GM10266 (cell line): Measurements from ENCODE around the gene PLEKHM3.

Experiments used
- DNase-seq: peaks from one replicate; pipeline ENCODE4 v3.0.0; 2012; ENCODE audit errors: extremely low spot score
- TF ChIP-seq, protein P1 (sequence below): IDR thresholded peaks from 2 replicates; pipeline ENCODE4 v1.5.1; 2012; ENCODE audit warnings: mild to moderate bottlenecking, low read depth; ENCODE audit not compliant: control insufficient read depth, insufficient read depth; ENCODE audit errors: missing control alignments

The PLEKHM3 gene

DNA sequence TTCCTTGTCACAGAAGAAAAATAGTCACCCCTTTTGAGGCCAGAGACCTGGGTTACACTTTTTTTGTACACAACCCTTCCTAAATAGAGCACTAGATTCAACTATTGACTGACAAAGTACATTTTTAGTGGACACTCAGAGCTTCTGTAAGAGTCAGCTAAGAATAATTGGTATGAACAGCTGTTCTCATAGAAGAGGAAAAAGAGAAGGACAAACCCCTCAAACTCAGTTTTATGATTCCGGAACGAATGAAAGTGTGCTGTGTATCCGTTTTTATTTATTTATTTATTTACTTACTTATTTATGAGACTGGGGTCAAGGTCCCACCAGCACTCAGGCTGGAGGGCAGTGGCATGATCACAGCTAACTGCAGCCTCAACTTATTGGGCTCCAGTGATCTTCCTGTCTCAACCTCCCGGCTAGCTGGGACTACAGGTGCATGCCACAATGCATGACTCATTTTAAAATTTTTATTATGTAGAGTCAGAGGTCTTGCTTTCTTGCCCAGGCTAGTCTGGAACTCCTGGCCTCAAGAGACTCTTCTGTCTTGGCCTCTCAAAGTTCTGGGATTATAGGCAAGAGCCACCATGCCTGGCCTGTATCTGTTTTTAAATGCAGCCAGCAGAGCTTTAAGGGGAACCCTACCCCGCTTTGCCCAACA lies 219.6 kb downstream of the PLEKHM3 start:
- DNase-seq: no peak
- TF ChIP-seq, protein P1, sequence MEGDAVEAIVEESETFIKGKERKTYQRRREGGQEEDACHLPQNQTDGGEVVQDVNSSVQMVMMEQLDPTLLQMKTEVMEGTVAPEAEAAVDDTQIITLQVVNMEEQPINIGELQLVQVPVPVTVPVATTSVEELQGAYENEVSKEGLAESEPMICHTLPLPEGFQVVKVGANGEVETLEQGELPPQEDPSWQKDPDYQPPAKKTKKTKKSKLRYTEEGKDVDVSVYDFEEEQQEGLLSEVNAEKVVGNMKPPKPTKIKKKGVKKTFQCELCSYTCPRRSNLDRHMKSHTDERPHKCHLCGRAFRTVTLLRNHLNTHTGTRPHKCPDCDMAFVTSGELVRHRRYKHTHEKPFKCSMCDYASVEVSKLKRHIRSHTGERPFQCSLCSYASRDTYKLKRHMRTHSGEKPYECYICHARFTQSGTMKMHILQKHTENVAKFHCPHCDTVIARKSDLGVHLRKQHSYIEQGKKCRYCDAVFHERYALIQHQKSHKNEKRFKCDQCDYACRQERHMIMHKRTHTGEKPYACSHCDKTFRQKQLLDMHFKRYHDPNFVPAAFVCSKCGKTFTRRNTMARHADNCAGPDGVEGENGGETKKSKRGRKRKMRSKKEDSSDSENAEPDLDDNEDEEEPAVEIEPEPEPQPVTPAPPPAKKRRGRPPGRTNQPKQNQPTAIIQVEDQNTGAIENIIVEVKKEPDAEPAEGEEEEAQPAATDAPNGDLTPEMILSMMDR: no peak

DNA sequence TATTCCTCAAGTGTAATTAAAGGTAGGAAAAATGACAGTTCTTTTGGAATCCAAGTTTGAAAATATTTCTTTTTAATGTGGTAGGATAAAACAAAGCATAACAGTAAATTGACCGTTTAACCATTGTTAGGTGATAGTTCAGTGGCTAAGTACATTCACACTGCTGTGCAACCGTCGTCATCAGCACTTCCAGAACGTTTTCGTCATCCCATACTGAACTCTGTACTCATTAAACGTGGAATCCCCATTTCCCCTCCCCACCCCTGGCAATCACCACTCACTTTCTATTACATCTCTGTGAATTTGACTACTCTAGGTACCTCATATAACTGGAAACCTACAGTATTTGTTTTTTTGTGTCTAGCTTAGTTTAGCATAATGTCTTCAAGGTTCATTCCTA lies 222.7 kb downstream of the PLEKHM3 start:
- no peak for DNase-seq
- TF ChIP-seq, protein P1: no peak

DNA sequence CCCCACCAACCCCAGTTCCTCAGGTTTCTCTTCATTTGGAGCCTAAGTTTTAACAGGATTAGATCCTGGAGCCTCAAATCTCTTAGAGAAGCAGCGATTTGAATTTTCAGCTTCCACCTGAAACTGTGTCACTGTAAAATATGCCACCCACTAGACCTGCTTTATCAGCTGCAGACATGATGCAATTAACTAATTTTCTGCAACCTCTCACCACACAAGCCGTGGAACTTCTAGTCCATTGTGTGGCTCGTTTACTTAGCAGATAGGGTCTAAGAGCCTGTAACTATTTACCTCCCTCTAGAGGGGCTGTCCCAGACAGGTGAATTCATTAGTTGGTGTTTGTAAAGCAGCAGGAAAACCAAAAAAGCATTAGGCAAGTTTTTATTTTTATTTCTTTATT lies 224.1 kb downstream of the PLEKHM3 start:
- DNase-seq: no peak
- TF ChIP-seq, protein P1: no peak

DNA sequence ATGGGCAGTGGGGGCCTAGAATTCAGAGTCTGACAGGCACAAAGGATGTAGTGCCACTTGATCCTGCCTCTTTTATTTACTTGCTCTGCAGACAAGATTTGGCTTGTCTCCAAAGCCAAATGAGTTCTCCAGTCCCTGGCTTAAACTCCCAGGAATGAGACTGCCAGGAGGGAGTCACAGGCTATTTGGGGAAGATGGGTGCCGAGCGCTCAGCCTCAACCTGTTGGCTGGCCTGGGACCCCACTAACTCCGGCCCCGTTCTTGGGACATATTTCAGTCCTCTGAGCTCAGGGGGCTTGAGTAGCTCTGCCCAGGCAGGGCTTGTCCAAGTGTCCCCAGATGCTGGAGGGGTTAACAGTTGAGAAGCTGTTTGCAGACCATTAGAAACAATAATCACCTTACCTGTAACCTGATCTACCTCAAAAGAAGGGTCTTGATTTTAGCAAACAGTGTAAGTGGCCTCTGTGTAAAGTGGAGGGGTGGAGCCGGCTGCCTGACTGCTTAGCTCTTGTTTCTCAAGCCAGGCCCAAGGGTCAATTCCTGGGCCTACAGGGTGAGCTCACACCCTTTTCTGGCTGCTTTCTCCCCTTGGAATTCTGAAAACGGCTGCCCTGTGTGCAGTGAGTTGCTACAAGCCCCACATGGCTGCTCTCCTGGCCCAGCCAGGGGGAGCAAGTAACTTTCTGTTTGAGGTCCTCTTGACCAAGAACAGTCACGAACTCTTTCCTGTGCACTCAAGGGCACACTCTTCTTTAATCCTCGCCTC lies 228.6 kb downstream of the PLEKHM3 start:
- TF ChIP-seq, protein P1: no peak
- no peak for DNase-seq

DNA sequence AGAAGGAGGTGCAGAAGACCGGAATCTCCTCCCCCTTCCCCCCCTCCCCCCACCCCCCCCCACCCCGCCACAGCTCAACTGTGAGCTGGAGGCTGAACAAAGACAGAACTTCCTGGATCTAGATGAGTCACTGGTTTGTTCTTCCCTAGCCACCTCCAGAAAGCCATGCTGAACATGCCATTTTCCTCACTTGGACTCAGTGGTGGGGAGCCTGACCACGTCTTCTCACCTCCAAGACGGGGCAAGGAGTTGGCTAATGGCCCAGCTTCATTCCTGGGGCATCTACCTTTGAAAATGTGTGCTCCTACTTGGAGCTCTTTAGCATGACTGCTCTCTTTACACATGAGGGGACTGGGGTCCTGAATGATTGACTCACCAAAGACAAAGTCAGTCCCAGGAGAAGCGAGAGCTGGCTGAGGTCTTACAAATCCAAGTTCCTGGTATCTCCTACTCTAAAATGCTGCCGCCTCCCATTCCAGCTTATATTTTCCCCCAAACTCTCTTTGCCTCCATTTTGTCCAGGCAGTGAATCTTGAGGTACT lies 233.0 kb downstream of the PLEKHM3 start:
- TF ChIP-seq, protein P1: no peak
- DNase-seq: no peak

DNA sequence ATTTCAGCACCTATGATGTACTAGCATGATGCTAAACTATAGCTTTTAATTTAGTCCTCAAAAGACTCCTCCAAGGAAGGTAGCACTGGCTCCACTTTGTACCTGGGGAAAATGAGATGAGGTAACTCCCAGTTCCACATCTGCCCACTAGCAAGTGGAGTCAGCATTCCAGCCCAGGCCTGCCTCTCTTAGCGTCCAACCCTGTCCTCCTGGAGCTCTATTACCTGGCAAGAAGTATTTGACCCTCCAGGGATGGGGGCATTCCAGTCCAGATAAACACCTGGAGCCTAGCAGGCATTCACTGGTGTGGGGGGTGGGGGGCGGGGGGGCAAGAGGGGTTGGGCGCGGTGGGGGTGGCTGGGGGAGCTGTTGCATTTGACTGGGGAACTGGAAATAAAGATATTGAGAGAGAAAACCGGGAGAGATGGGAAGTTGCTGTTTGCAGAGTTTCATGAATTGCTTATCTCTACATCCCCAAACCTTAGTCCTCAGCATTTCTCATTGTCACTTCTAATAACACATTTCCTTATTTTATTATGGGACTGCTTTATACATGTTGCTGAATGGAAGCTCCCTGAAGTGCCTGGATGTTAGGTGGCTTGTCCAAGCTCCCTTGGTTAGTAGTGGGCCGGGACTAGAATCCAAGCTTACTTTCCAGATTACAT lies 233.6 kb downstream of the PLEKHM3 start:
- DNase-seq: no peak
- TF ChIP-seq, protein P1: no peak
